Mesendoderm (in vitro differentiated cells): ENCODE measurements around the gene CLSTN2.

Source experiments
- DNase-seq: peaks from one replicate; pipeline ENCODE4 v3.0.0; 2013
- H2AK5ac ChIP-seq: 2 replicates; pipeline ENCODE4 v1.6.1; 2013; ENCODE audit warnings: low read length, inconsistent platforms
- H2BK120ac ChIP-seq: 2 replicates; pipeline ENCODE4 v1.6.1; 2013; ENCODE audit warnings: low read depth, mild to moderate bottlenecking, low read length, moderate library complexity, mixed read lengths
- H2BK15ac ChIP-seq: replicated peaks from 2 replicates; pipeline ENCODE4 v1.6.1; 2013; ENCODE audit warnings: low read depth, mild to moderate bottlenecking, moderate library complexity
- H2BK5ac ChIP-seq: 2 replicates; pipeline ENCODE4 v1.6.1; 2013; ENCODE audit warnings: low read length, inconsistent platforms
- H3K18ac ChIP-seq: 2 replicates; pipeline ENCODE4 v1.6.1; 2013; ENCODE audit warnings: mild to moderate bottlenecking, low read length, mixed read lengths
- H3K23ac ChIP-seq: one replicate; pipeline ENCODE4 v1.6.1; 2013; ENCODE audit warnings: low read length
- H3K27ac ChIP-seq: 2 replicates; pipeline ENCODE4 v1.5.1; 2013; ENCODE audit warnings: low read depth, mild to moderate bottlenecking, inconsistent platforms, low read length, moderate library complexity
- H3K27me3 ChIP-seq: 2 replicates; pipeline ENCODE4 v1.6.1; 2013; ENCODE audit warnings: low read length, control low read depth, mild to moderate bottlenecking, inconsistent platforms; ENCODE audit not compliant: insufficient read depth, poor library complexity
- H3K36me3 ChIP-seq: 2 replicates; pipeline ENCODE4 v1.6.1; 2013; ENCODE audit warnings: low read length, inconsistent platforms; ENCODE audit not compliant: control insufficient read depth, insufficient read depth
- H3K4ac ChIP-seq: one replicate; pipeline ENCODE4 v1.6.1; 2013; ENCODE audit warnings: low read depth, mild to moderate bottlenecking, low read length, moderate library complexity
- H3K4me1 ChIP-seq: 2 replicates; pipeline ENCODE4 v1.6.1; 2013; ENCODE audit warnings: low read depth, low read length, inconsistent platforms; ENCODE audit not compliant: control insufficient read depth
- H3K4me2 ChIP-seq: 2 replicates; pipeline ENCODE4 v1.6.1; 2013; ENCODE audit warnings: low read length
- H3K4me3 ChIP-seq: 2 replicates; pipeline ENCODE4 v1.5.1; 2013; ENCODE audit warnings: mild to moderate bottlenecking, low read length
- H3K56ac ChIP-seq: one replicate; pipeline ENCODE4 v1.6.1; 2013; ENCODE audit warnings: low read length
- H3K79me1 ChIP-seq: 2 replicates; pipeline ENCODE4 v1.6.1; 2013; ENCODE audit warnings: low read length, inconsistent platforms
- H3K79me2 ChIP-seq: 2 replicates; pipeline ENCODE4 v1.6.1; 2013; ENCODE audit warnings: mild to moderate bottlenecking, low read length; ENCODE audit not compliant: control insufficient read depth, insufficient read depth
- H3K9ac ChIP-seq: 2 replicates; pipeline ENCODE4 v1.6.1; 2013; ENCODE audit warnings: low read length, inconsistent platforms
- H4K5ac ChIP-seq: one replicate; pipeline ENCODE4 v1.6.1; 2013; ENCODE audit warnings: low read length
- H4K8ac ChIP-seq: one replicate; pipeline ENCODE4 v1.6.1; 2013; ENCODE audit warnings: low read depth, mild to moderate bottlenecking, control low read depth, low read length, moderate library complexity
- WGBS: extraction: QIAGEN DNeasy Blood & Tissue Kit; methylation state at CpG from one replicate; pipeline ENCODE4 v1.1.7; 2013; ENCODE audit warnings: low lambda C conversion rate, missing lambda C conversion rate; ENCODE audit not compliant: insufficient coverage; ENCODE audit errors: extremely low coverage; 5-methylcytosine and 5-hydroxymethylcytosine counted together

Gene CLSTN2

DNA sequence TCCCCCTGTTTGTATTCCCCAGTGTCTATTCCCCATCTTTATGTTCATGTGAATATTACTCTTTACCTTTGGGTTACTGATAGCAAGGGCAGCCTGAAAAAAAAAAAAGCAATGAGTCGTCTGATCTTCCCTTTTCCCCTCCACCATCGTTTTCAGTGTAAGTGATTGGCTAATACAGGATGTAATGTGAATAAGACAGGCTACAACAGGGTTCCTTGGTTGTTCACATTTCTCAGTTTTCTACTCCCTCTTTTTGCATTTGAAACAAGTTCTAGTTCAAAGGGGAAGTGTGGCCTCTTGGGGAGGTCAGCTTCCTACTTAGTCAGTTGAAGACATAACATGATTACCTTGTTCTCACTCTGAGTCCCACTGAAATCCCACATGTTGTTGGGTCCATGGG lies 464.9 kb downstream of the CLSTN2 start:
- H2BK120ac ChIP-seq, result no peak overlapping the region
- H3K27ac ChIP-seq, result no peak overlapping the region
- no CpG with 5 or more reads among the region's 2 CpGs for WGBS
- H3K27me3 ChIP-seq, result no peaks in the 10 kb centered on the region
- H2BK15ac ChIP-seq, result no peak overlapping the region
- no peak overlapping the region for H3K4me2 ChIP-seq
- no peak overlapping the region for H3K23ac ChIP-seq
- H2AK5ac ChIP-seq, result no peak overlapping the region
- no peak overlapping the region for H3K4ac ChIP-seq
- no peak overlapping the region for H4K5ac ChIP-seq
- no peak overlapping the region for H2BK5ac ChIP-seq
- no peaks in the 10 kb centered on the region for H3K79me2 ChIP-seq
- H4K8ac ChIP-seq, result no peak overlapping the region
- H3K18ac ChIP-seq, result no peak overlapping the region
- no peak overlapping the region for H3K9ac ChIP-seq
- H3K4me3 ChIP-seq, result no peak overlapping the region
- no peak overlapping the region for H3K56ac ChIP-seq
- no peaks in the 10 kb centered on the region for H3K79me1 ChIP-seq
- no peaks in the 10 kb centered on the region for H3K4me1 ChIP-seq
- H3K36me3 ChIP-seq, result no peaks in the 10 kb centered on the region
- no peak for DNase-seq

DNA sequence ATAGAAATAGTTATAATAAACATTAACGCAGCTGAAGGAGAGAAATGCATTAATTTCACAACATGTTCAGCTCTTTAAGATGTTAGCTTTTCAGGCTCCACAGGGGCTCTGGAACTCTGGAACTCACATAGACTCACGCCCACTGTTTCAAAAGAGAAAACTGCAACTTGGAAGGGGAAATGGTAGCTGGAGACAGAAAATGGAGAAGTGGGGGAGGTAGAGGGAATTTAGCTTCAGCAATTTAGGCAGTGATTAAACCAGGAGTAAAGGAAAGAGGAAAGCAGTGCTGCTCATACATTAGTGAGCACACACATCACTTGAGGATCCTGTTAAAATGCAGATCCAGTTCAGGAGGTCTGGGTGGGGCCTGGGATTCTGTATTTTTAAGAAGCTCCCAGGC lies 468.1 kb downstream of the CLSTN2 start:
- H4K5ac ChIP-seq, result no peak overlapping the region
- H2BK120ac ChIP-seq, result no peak overlapping the region
- no peak overlapping the region for H3K4me3 ChIP-seq
- H3K9ac ChIP-seq, result no peak overlapping the region
- no peak overlapping the region for H3K4ac ChIP-seq
- H2BK15ac ChIP-seq, result no peak overlapping the region
- H2BK5ac ChIP-seq, result no peak overlapping the region
- H3K4me2 ChIP-seq, result no peak overlapping the region
- DNase-seq, result no peak
- H3K23ac ChIP-seq, result no peak overlapping the region
- WGBS, result no CpG with 5 or more reads among the region's 2 CpGs
- no peaks in the 10 kb centered on the region for H3K27me3 ChIP-seq
- no peaks in the 10 kb centered on the region for H3K36me3 ChIP-seq
- no peak overlapping the region for H4K8ac ChIP-seq
- H3K18ac ChIP-seq, result no peak overlapping the region
- no peaks in the 10 kb centered on the region for H3K79me2 ChIP-seq
- H3K79me1 ChIP-seq, result no peaks in the 10 kb centered on the region
- no peaks in the 10 kb centered on the region for H3K4me1 ChIP-seq
- H2AK5ac ChIP-seq, result no peak overlapping the region
- H3K27ac ChIP-seq, result no peak overlapping the region
- no peak overlapping the region for H3K56ac ChIP-seq

GRCh38 chr3:140403608-140404007 lies 468.6 kb downstream of the CLSTN2 start:
- H3K4me1 ChIP-seq, result no peaks in the 10 kb centered on the region
- no peak overlapping the region for H3K18ac ChIP-seq
- WGBS, result no CpG with 5 or more reads among the region's 6 CpGs

DNA sequence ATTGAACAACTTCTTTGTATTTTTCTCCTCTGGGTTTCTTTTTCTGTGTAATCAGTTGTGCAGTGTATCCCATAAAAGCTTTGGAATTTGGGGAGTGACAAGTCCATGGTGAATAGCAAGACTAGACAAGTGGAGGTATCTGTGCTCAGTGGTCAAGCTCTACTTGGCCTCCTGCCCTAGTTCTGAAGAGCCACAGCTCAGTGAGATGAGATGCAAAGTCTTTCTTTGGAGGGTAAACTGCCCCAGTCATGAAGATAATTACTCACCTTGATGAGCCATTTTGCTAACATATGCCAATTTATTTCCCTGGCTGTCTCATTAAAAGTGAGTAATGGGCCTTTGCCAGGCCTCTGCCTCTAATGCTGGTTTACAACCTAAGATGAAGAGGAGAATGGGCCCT lies 471.7 kb downstream of the CLSTN2 start:
- Histone ChIP-seq H3K4me2 (no peak overlapping the region), H2BK5ac (no peak overlapping the region), H3K27me3 (no peaks in the 10 kb centered on the region), H3K36me3 (no peaks in the 10 kb centered on the region), H4K5ac (no peak overlapping the region), H3K79me1 (no peaks in the 10 kb centered on the region), H3K4ac (no peak overlapping the region), H3K18ac (no peak overlapping the region), H2BK120ac (no peak overlapping the region), H4K8ac (no peak overlapping the region), H3K4me1 (no peaks in the 10 kb centered on the region), H3K4me3 (no peak overlapping the region), H3K56ac (no peak overlapping the region), H3K79me2 (no peaks in the 10 kb centered on the region), H2AK5ac (no peak overlapping the region), H2BK15ac (no peak overlapping the region), H3K9ac (no peak overlapping the region), H3K23ac (no peak overlapping the region), H3K27ac (no peak overlapping the region)
- no peak for DNase-seq

More at GRCh38 chr3:140403608-140404007, 468.6 kb downstream of the CLSTN2 start:
- Histone ChIP-seq H3K79me1 (no peaks in the 10 kb centered on the region), H3K4ac (no peak overlapping the region), H3K9ac (no peak overlapping the region), H3K27me3 (no peaks in the 10 kb centered on the region), H3K4me2 (no peak overlapping the region), H3K36me3 (no peaks in the 10 kb centered on the region), H3K27ac (no peak overlapping the region), H4K5ac (no peak overlapping the region), H3K79me2 (no peaks in the 10 kb centered on the region), H2AK5ac (no peak overlapping the region), H3K4me3 (no peak overlapping the region), H3K56ac (no peak overlapping the region), H2BK5ac (no peak overlapping the region), H2BK120ac (no peak overlapping the region), H4K8ac (no peak overlapping the region), H3K23ac (no peak overlapping the region), H2BK15ac (no peak overlapping the region)
- no peak for DNase-seq

DNA sequence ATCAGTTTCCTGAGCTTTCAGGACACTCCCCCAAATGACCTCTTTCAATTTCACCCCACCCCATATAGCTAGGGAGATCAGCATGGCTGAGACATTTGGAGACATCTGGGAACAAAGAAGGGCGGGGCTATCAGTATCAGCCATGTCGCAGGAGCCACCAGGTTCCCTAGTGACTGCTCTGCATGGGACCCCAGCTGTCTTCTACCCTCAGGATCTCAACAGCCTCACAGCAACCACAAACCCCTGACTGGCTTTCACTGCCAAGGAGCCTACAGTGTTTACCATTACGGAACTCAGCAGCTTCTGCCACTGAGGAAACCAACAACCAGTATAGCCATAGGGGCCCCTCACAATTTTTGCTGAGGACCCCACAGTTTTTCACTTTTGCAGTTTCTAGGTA lies 473.3 kb downstream of the CLSTN2 start:
- no peaks in the 10 kb centered on the region for H3K27me3 ChIP-seq
- no peak overlapping the region for H3K4ac ChIP-seq
- H2BK5ac ChIP-seq, result no peak overlapping the region
- H3K36me3 ChIP-seq, result no peaks in the 10 kb centered on the region
- no peak overlapping the region for H3K4me3 ChIP-seq
- no peak for DNase-seq
- no CpG with 5 or more reads among the region's 3 CpGs for WGBS
- no peaks in the 10 kb centered on the region for H3K4me1 ChIP-seq
- no peak overlapping the region for H2BK15ac ChIP-seq
- no peak overlapping the region for H3K9ac ChIP-seq
- H3K23ac ChIP-seq, result no peak overlapping the region
- no peak overlapping the region for H3K27ac ChIP-seq
- no peak overlapping the region for H4K5ac ChIP-seq
- no peak overlapping the region for H3K4me2 ChIP-seq
- H3K18ac ChIP-seq, result no peak overlapping the region
- H4K8ac ChIP-seq, result no peak overlapping the region
- H2BK120ac ChIP-seq, result no peak overlapping the region
- H3K79me2 ChIP-seq, result no peaks in the 10 kb centered on the region
- no peaks in the 10 kb centered on the region for H3K79me1 ChIP-seq
- H3K56ac ChIP-seq, result no peak overlapping the region
- H2AK5ac ChIP-seq, result no peak overlapping the region

DNA sequence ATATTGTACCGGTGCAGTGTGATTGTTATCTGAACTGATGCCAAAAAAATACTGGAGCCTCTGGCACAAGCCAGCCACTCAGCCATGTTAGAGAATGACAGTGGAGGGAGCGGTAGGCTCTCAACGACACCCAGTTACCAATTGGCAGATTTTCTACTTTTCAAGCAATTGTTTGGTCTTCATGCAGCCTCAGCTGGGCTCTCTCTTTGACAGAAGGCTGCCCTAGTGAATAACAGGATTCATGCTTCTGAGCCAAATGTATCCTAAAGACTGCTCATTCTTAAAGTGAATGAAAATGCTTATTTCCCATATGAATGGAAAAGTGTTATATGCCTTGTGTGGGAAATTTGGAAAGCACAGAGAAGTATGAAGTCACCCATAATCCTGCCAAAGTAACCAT lies 481.7 kb downstream of the CLSTN2 start:
- no peaks in the 10 kb centered on the region for H3K79me2 ChIP-seq
- no peak overlapping the region for H2AK5ac ChIP-seq
- H3K36me3 ChIP-seq, result no peaks in the 10 kb centered on the region
- no peak overlapping the region for H3K56ac ChIP-seq
- no peak overlapping the region for H4K8ac ChIP-seq
- no peaks in the 10 kb centered on the region for H3K79me1 ChIP-seq
- no peak overlapping the region for H4K5ac ChIP-seq
- no peak overlapping the region for H3K4me3 ChIP-seq
- H3K9ac ChIP-seq, result no peak overlapping the region
- H3K23ac ChIP-seq, result no peak overlapping the region
- no peak overlapping the region for H3K4me2 ChIP-seq
- no peak overlapping the region for H3K4ac ChIP-seq
- no peak overlapping the region for H2BK5ac ChIP-seq
- no peaks in the 10 kb centered on the region for H3K4me1 ChIP-seq
- no peak for DNase-seq
- no peaks in the 10 kb centered on the region for H3K27me3 ChIP-seq
- no peak overlapping the region for H3K27ac ChIP-seq
- H2BK120ac ChIP-seq, result no peak overlapping the region
- WGBS, result no CpG with 5 or more reads among the region's 3 CpGs
- no peak overlapping the region for H2BK15ac ChIP-seq
- H3K18ac ChIP-seq, result no peak overlapping the region
